OCI-LY7 (cell line): Measurements from ENCODE around the gene DOCK9. TPM values are rescaled to one million over a fixed set of nuclear protein-coding genes. Genes with fewer than 3 reads are reported as not detected.

Source experiments
- BruUV-seq: library from RNA; stranded (reverse); fragments of 400-500 nt; replicated peaks from 2 replicates; lab custom pipeline; 2021; lab: Mats Ljungman, UMichigan
- CTCF ChIA-PET: fragments of 300-600 bp; sonication (Branson Sonifier 250); formaldehyde crosslinking; loops from one replicate; lab custom pipeline; 2022; ENCODE audit warnings: antibody characterized with exemption; ENCODE audit not compliant: unreplicated experiment; lab: Charles Lee
- POLR2A ChIA-PET: fragments of 300-600 bp; sonication (Branson Sonifier 250); formaldehyde crosslinking; loops from one replicate; lab custom pipeline; 2022; ENCODE audit warnings: antibody characterized with exemption; lab: Charles Lee
- DNase-seq: peaks from one replicate; pipeline ENCODE4 v3.0.0-alpha.2; 2015; ENCODE audit warnings: low spot score
- H2AFZ ChIP-seq: fragments of 200-600 bp; sonication (generic), shearing (Covaris generic); 2 replicates; pipeline ENCODE4 v1.6.1; 2014; ENCODE audit warnings: mild to moderate bottlenecking, antibody characterized with exemption, low read length, moderate library complexity
- H3K27ac ChIP-seq: fragments of 200-600 bp; sonication (generic); 2 replicates; pipeline ENCODE4 v1.5.1; 2014; ENCODE audit warnings: mixed run types, low read depth, mild to moderate bottlenecking, moderate library complexity, low read length, inconsistent platforms; ENCODE audit not compliant: poor library complexity, severe bottlenecking
- H3K36me3 ChIP-seq: fragments of 200-600 bp; sonication (generic); 2 replicates; pipeline ENCODE4 v1.6.1; 2014; ENCODE audit warnings: mild to moderate bottlenecking, antibody characterized with exemption, low read length, moderate library complexity, mixed read lengths; ENCODE audit not compliant: insufficient read depth
- H3K4me1 ChIP-seq: fragments of 200-600 bp; sonication (generic); 2 replicates; pipeline ENCODE4 v1.5.1; 2014; ENCODE audit warnings: mild to moderate bottlenecking, low read length; ENCODE audit not compliant: insufficient read depth, poor library complexity, severe bottlenecking
- H3K4me2 ChIP-seq: fragments of 200-600 bp; sonication (generic); 2 replicates; pipeline ENCODE4 v1.6.1; 2014; ENCODE audit warnings: mild to moderate bottlenecking, low read length
- H3K4me3 ChIP-seq: fragments of 200-600 bp; sonication (generic); 2 replicates; pipeline ENCODE4 v1.5.1; 2014; ENCODE audit warnings: mild to moderate bottlenecking, low read depth, low read length; ENCODE audit not compliant: poor library complexity, severe bottlenecking
- H3K79me2 ChIP-seq: fragments of 200-600 bp; sonication (generic); 2 replicates; pipeline ENCODE4 v1.6.1; 2016; ENCODE audit warnings: low read depth, mild to moderate bottlenecking, low read length, moderate library complexity, mixed read lengths; ENCODE audit not compliant: insufficient read depth
- H3K9me2 ChIP-seq: fragments of 200-600 bp; sonication (generic); 2 replicates; pipeline ENCODE4 v1.6.1; 2016; ENCODE audit warnings: mild to moderate bottlenecking, low read length, mixed read lengths; ENCODE audit not compliant: insufficient read depth
- H3K9me3 ChIP-seq: fragments of 200-600 bp; sonication (generic); 2 replicates; pipeline ENCODE4 v1.6.1; 2014; ENCODE audit warnings: mild to moderate bottlenecking, mixed run types, low read length, mixed read lengths
- H4K20me1 ChIP-seq: fragments of 200-600 bp; sonication (generic); 2 replicates; pipeline ENCODE4 v1.6.1; 2014; ENCODE audit warnings: mild to moderate bottlenecking, antibody characterized with exemption, low read length, moderate library complexity, mixed read lengths; ENCODE audit not compliant: insufficient read depth
- EZH2phosphoT487 ChIP-seq: fragments of 200-600 bp; sonication (generic); IDR thresholded peaks from 2 replicates; pipeline ENCODE4 v1.6.1; 2018; ENCODE audit warnings: low read depth, borderline replicate concordance, mild to moderate bottlenecking, mixed run types, antibody characterized with exemption, low read length, moderate library complexity, mixed read lengths
- intact Hi-C: fragments of 100-400 bp; cut with micrococcal nuclease; formaldehyde crosslinking; loops from one replicate; pipeline ENCODE4 v1.10.0; 2022; ENCODE audit not compliant: unreplicated experiment
- total RNA-seq, 2 experiments: library from RNA; depleted of rRNA in 1 of 2; stranded (reverse); fragments of >200 nt in 1 of 2; shearing (Covaris generic) in 1 of 2; gene quantifications; 2 replicates each; pipeline ENCODE4 v1.2.3, GENCODE V29; 2014 to 2022
- TF ChIP-seq, protein P1 (sequence below): fragments of 200-600 bp; sonication (generic); conservative IDR thresholded peaks from 2 replicates; pipeline ENCODE4 v1.5.1; 2014; ENCODE audit warnings: mild to moderate bottlenecking, antibody characterized with exemption, low read length, moderate library complexity, mixed read lengths

The DOCK9 gene
- total RNA-seq, 2 experiments from 2014 or later: 24.0 to 28.0 TPM

DNA sequence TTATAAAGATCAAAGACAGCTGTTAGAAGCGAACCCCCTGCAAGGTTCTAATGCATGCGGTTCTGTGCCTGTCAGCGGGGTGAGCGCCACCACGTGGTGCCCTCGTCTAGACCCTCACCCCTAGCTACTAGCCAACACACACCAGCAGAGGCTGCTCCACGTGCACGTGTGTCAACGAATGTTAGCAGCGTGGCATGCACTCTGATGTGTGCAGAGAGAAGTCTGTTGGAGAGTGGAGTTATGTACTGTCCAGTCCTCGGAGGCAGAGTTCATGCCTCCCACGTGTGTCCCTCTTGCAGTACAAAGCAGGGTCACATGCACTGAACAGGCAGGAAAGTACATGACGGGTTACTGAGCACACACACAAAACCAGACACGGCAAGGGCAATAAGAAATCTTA, 150.4 kb downstream of the DOCK9 start:
- DNase-seq: no peak
- BruUV-seq: no TSS peak
- ChIA-PET POLR2A (no interaction called here), CTCF (interaction anchor here (1.0 kb wide), 1 partner anchor 10 kb away, joined by 3 read pairs; no protein-coding TSS in a partner anchor)
- Histone ChIP-seq H4K20me1 (no peaks in the 10 kb centered on the region), H3K4me1 (peaks cover 15% of the 10 kb centered on the region), H3K9me3 (no peaks in the 10 kb centered on the region), H3K9me2 (no peaks in the 10 kb centered on the region), H2AFZ (no peak overlapping the region), H3K27ac (no peak overlapping the region), H3K36me3 (peaks cover 13% of the 10 kb centered on the region; the same call in 1 of the 2 replicates), H3K4me2 (no peak overlapping the region), H3K4me3 (no peak overlapping the region), H3K79me2 (no peaks in the 10 kb centered on the region)
- intact Hi-C loops: loop anchor here (5.0 kb wide), 1 partner anchor 380 kb away; no protein-coding TSS in a partner anchor
- TF ChIP-seq, protein P1, sequence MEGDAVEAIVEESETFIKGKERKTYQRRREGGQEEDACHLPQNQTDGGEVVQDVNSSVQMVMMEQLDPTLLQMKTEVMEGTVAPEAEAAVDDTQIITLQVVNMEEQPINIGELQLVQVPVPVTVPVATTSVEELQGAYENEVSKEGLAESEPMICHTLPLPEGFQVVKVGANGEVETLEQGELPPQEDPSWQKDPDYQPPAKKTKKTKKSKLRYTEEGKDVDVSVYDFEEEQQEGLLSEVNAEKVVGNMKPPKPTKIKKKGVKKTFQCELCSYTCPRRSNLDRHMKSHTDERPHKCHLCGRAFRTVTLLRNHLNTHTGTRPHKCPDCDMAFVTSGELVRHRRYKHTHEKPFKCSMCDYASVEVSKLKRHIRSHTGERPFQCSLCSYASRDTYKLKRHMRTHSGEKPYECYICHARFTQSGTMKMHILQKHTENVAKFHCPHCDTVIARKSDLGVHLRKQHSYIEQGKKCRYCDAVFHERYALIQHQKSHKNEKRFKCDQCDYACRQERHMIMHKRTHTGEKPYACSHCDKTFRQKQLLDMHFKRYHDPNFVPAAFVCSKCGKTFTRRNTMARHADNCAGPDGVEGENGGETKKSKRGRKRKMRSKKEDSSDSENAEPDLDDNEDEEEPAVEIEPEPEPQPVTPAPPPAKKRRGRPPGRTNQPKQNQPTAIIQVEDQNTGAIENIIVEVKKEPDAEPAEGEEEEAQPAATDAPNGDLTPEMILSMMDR: no peak
- no peak for TF ChIP-seq EZH2phosphoT487

DNA sequence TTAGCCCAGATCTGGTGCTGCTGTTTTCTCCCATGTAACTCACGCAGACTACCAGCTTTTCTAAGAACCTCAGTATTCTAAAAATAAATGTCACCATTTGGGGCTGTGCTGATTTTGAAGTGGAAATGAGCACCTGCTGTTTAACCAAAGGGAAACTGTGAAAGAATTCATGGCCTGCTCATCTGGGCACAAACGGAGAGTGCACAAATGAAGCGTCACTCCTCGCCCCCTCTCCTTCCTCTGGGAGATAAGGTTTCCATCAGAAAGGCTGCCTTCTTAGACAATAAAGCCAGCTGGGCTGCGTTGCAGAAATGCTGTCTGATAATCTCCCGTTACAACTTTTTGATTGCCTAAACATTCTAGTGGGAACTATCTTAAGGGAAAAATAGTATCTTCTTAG, 151.7 kb downstream of the DOCK9 start:
- Histone ChIP-seq H3K4me2 (peak overlapping the region; percentile 33), H3K4me3 (peak overlapping the region; percentile 23), H3K36me3 (peaks cover 13% of the 10 kb centered on the region; the same call in 1 of the 2 replicates), H2AFZ (peak overlapping the region; percentile 57; the same call in 1 of the 2 replicates), H3K9me3 (no peaks in the 10 kb centered on the region), H3K4me1 (peaks cover 15% of the 10 kb centered on the region), H3K9me2 (no peaks in the 10 kb centered on the region), H4K20me1 (no peaks in the 10 kb centered on the region), H3K79me2 (no peaks in the 10 kb centered on the region), H3K27ac (peak overlapping the region; percentile 13)
- intact Hi-C loops: loop anchor here (5.0 kb wide), 1 partner anchor 379 kb away; no protein-coding TSS in a partner anchor
- no peak for TF ChIP-seq EZH2phosphoT487
- TF ChIP-seq, protein P1: no peak
- ChIA-PET CTCF (no interaction called here), POLR2A (interaction anchor here (0.5 kb wide), 1 partner anchor 504 kb away, joined by 3 read pairs; no protein-coding TSS in a partner anchor)
- peak; percentile 1 for DNase-seq
- BruUV-seq: no TSS peak

DNA sequence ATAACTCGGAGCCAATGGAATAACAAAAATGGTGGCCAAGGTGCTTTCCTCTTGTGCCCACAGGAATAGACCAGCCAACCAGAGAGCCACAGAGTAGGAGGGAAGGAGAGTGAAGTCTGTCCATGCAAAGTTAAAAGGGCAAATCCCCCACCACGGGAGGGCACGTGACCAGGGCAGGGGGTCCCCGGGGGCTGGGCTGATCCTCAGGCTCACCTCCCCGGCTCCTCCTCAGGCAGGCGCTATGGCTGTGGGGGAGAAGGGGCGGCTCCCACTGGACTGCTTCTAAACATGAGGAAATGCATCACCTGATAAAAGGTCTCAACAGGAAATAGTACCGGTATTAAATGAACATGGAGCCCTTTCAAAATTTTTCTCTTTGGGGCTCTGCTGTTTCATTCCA, 152.2 kb downstream of the DOCK9 start:
- H3K36me3 ChIP-seq: peaks cover 13% of the 10 kb centered on the region; the same call in 1 of the 2 replicates
- no peaks in the 10 kb centered on the region for H3K9me3 ChIP-seq
- no peaks in the 10 kb centered on the region for H4K20me1 ChIP-seq
- DNase-seq: peak; percentile 2
- peak overlapping the region; percentile 23 for H3K4me3 ChIP-seq
- no peaks in the 10 kb centered on the region for H3K79me2 ChIP-seq
- H3K27ac ChIP-seq: peak overlapping the region; percentile 13
- intact Hi-C loops: loop anchor here (5.0 kb wide), 1 partner anchor 378 kb away; no protein-coding TSS in a partner anchor
- no peaks in the 10 kb centered on the region for H3K9me2 ChIP-seq
- peaks cover 15% of the 10 kb centered on the region for H3K4me1 ChIP-seq
- POLR2A ChIA-PET: interaction anchor here (0.5 kb wide), 1 partner anchor 504 kb away, joined by 3 read pairs; no protein-coding TSS in a partner anchor
- H3K4me2 ChIP-seq: peak overlapping the region; percentile 33
- no TSS peak for BruUV-seq
- TF ChIP-seq, protein P1: no peak
- no peak for TF ChIP-seq EZH2phosphoT487
- CTCF ChIA-PET: no interaction called here
- H2AFZ ChIP-seq: peak overlapping the region; percentile 57; the same call in 1 of the 2 replicates
